K562 (cell line): ENCODE data around the gene GALR1. TPM values are rescaled to one million over a fixed set of nuclear protein-coding genes. Genes with fewer than 3 reads are reported as not detected.

Experiments
- ARID1B ChIP-seq: fragments of 450-650 bp; IDR thresholded peaks from 2 replicates; pipeline ENCODE4 v1.6.1; 2016; ENCODE audit warnings: antibody characterized with exemption, mild to moderate bottlenecking, inconsistent platforms
- ARNT ChIP-seq, 2 experiments: fragments of 450-650 bp; IDR thresholded peaks; 2 replicates each; pipeline ENCODE4 v1.6.1; 2016; ENCODE audit warnings: mild to moderate bottlenecking in 1 of 2
- BHLHE40 ChIP-seq: IDR thresholded peaks from 2 replicates; pipeline ENCODE4 v1.6.1; 2011; ENCODE audit warnings: low read length, improper control_type of control experiment
- CEBPB ChIP-seq: fragments of 450-650 bp; IDR thresholded peaks from 2 replicates; pipeline ENCODE4 v1.6.1; 2016; ENCODE audit warnings: missing genetic modification characterization, missing compliant biosample characterization
- DPF2 ChIP-seq: fragments of 450-650 bp; IDR thresholded peaks from 2 replicates; pipeline ENCODE4 v1.6.1; 2016
- FOXM1 ChIP-seq, 2 experiments: fragments of 450-650 bp in 1 of 2; sonication (generic) in 1 of 2; formaldehyde crosslinking in 1 of 2; IDR thresholded peaks; 2 replicates each; pipeline versions ENCODE4 v1.6.1 to v1.9.0; 2017 to 2022; ENCODE audit warnings: low read depth in 2 of 2, mild to moderate bottlenecking in 2 of 2, missing genetic modification reagents in 1 of 2, moderate library complexity in 1 of 2
- KHSRP ChIP-seq: fragments of 450-650 bp; IDR thresholded peaks from 2 replicates; pipeline ENCODE4 v1.6.1; 2017
- PHB2 ChIP-seq: fragments of 450-650 bp; IDR thresholded peaks from 2 replicates; pipeline ENCODE4 v1.6.1; 2017; ENCODE audit warnings: low read depth
- PKNOX1 ChIP-seq: fragments of 450-650 bp; IDR thresholded peaks from 2 replicates; pipeline ENCODE4 v1.6.1; 2016
- PML ChIP-seq: IDR thresholded peaks from 2 replicates; pipeline ENCODE4 v1.6.1; 2012; ENCODE audit warnings: low read length, inconsistent platforms
- SRSF3 ChIP-seq: fragments of 200-400 bp; formaldehyde crosslinking; IDR thresholded peaks from 2 replicates; pipeline ENCODE4 v1.6.1; 2016; ENCODE audit warnings: mild to moderate bottlenecking, low read length, moderate library complexity; ENCODE audit not compliant: insufficient read depth
- TAF9B ChIP-seq: fragments of 450-650 bp; IDR thresholded peaks from 2 replicates; pipeline ENCODE4 v1.6.1; 2018; ENCODE audit warnings: mild to moderate bottlenecking; ENCODE audit not compliant: partially characterized antibody
- TCFL5 ChIP-seq: fragments of 250-450 bp; sonication (Bioruptor Pico); conservative IDR thresholded peaks from 2 replicates; pipeline ENCODE4 v1.6.1; 2021; ENCODE audit warnings: mild to moderate bottlenecking, moderate library complexity, matching md5 sums
- TFAP4 ChIP-seq: sonication (generic); formaldehyde crosslinking; IDR thresholded peaks from 2 replicates; pipeline ENCODE4 v1.8.0; 2022; ENCODE audit warnings: missing genetic modification reagents, mild to moderate bottlenecking, moderate library complexity, borderline replicate concordance
- UBTF ChIP-seq, 2 experiments: IDR thresholded peaks; 2 replicates each; pipeline ENCODE4 v1.6.1; 2012; ENCODE audit warnings: improper control_type of control experiment in 2 of 2, low read depth in 2 of 2, low read length in 2 of 2, borderline replicate concordance in 1 of 2
- ZNF507 ChIP-seq: conservative IDR thresholded peaks from 2 replicates; pipeline ENCODE4 v1.6.1; 2017; ENCODE audit warnings: missing genetic modification characterization, missing compliant biosample characterization
- ZNF609 ChIP-seq: sonication (generic); formaldehyde crosslinking; IDR thresholded peaks from 2 replicates; pipeline ENCODE4 v1.8.1; 2023; ENCODE audit warnings: missing genetic modification reagents, mild to moderate bottlenecking, borderline replicate concordance
- ZNF707 ChIP-seq: fragments of 250-450 bp; sonication (Bioruptor Pico); conservative IDR thresholded peaks from 2 replicates; pipeline ENCODE4 v1.8.0; 2022; ENCODE audit warnings: inconsistent platforms, mild to moderate bottlenecking, moderate library complexity
- polyA plus RNA-seq, 8 experiments: library from polyadenylated mRNA; depleted of rRNA in 4 of 8; stranded (reverse) in 5 of 8; unstranded in 3 of 8; fragments of >200 nt; fragmentation: Nextera tagmentation in 2 of 8; fragmentation: Illumina TruSeq in 1 of 8; extraction: Ambion mirVana in 2 of 8; extraction: Trizol in 1 of 8; gene quantifications; 2 replicates each; pipeline versions ENCODE4 v1.2.1 to v1.2.3, GENCODE V29; 2011 to 2014; ENCODE audit warnings: inconsistent platforms in 1 of 8, missing spikeins in 1 of 8
- total RNA-seq, 7 experiments: library from RNA; depleted of rRNA in 6 of 7; stranded (reverse); fragments of >200 nt in 6 of 7; fragmentation: Illumina TruSeq in 2 of 7; extraction: Trizol in 2 of 7; gene quantifications; 2 replicates each; pipeline versions ENCODE4 v1.2.1 to v1.2.3, GENCODE V29; 2011 to 2021; ENCODE audit warnings: low replicate concordance in 1 of 7

The GALR1 gene
- total and polyA plus RNA-seq, 9 of the 15 experiments (the other 6 are each of a cell fraction or from before 2014, with no cell fraction given), result not detected

GRCh38 chr18:77321823-77322805, 72.5 kb downstream of the GALR1 start (continued):
- peak; percentile 96 for TF ChIP-seq BHLHE40
- TF ChIP-seq PKNOX1, result 0 out of 2 replicates have a peak, but pooled peaks have one; percentile 17
- no peak for TF ChIP-seq ZNF507
- no peak for TF ChIP-seq SRSF3
- TF ChIP-seq PML, result peak; percentile 91
- no peak for TF ChIP-seq ZNF609
- TF ChIP-seq CEBPB, result peak; percentile 26; the same call in 1 of the 2 replicates
- peak; percentile 51; the same call in 1 of the 2 replicates for TF ChIP-seq KHSRP
- peak; percentile 95 for TF ChIP-seq ARID1B
- peak; percentile 29; the same call in 1 of the 2 replicates for TF ChIP-seq TFAP4
- TF ChIP-seq FOXM1 (IDR thresholded peaks at IDR 0.05; ENCODE audit: low read depth), result peak; percentile 81
- no peak for TF ChIP-seq FOXM1 (CRISPR knock-in tag; IDR thresholded peaks at IDR 0.05; ENCODE audit: low read depth)
- TF ChIP-seq UBTF (IDR thresholded peaks at IDR 0.05; ENCODE audit: borderline replicate concordance in 1 of 2, low read depth in 2 of 2, low read length in 2 of 2), result no peak
- peak; percentile 91 for TF ChIP-seq DPF2
- TF ChIP-seq ARNT (IDR thresholded peaks at IDR 0.05), result peak in 1 of 2 experiments; percentile 70; a peak in 1 of 4 replicates
- TF ChIP-seq ZNF707 (CRISPR knock-in tag), result no peak
- no peak for TF ChIP-seq TCFL5 (CRISPR knock-in tag)
- TF ChIP-seq PHB2, result peak; percentile 66; the same call in 1 of the 2 replicates
- TF ChIP-seq TAF9B, result peak; percentile 43
